GM10248 (cell line): Measurements from ENCODE around the gene DTL.

Experiments
- CTCF ChIA-PET: fragments of 300-600 bp; sonication (Branson Sonifier 250); formaldehyde crosslinking; extraction: SDS; loops from one replicate; lab custom pipeline; 2021; ENCODE audit warnings: antibody characterized with exemption; lab: Yijun Ruan, JAX
- POLR2A ChIA-PET: fragments of 350-650 bp; sonication (Branson Sonifier 250); formaldehyde crosslinking; extraction: SDS; loops from one replicate; lab custom pipeline; 2020; ENCODE audit warnings: antibody characterized with exemption; lab: Yijun Ruan, JAX
- DNase-seq: peaks from one replicate; pipeline ENCODE4 v3.0.0; 2012; ENCODE audit errors: extremely low spot score
- CTCF ChIP-seq: IDR thresholded peaks from 2 replicates; pipeline ENCODE4 v1.5.1; 2012; ENCODE audit warnings: mild to moderate bottlenecking, low read depth; ENCODE audit errors: extremely low read depth, missing control alignments, control extremely low read depth

The DTL gene

GRCh38 chr1:212137854-212138253 is 102.3 kb downstream of the DTL start:
- TF ChIP-seq CTCF = no peak
- POLR2A ChIA-PET = interaction anchor here (0.6 kb wide), 1 partner anchor 194 kb away, joined by 3 read pairs; no protein-coding TSS in a partner anchor
- DNase-seq = no peak
- CTCF ChIA-PET = no interaction called here

- no peak for TF ChIP-seq CTCF
- no peak for DNase-seq
- CTCF ChIA-PET = no interaction called here
- POLR2A ChIA-PET = no interaction called here
These were observed 102.9 kb downstream of the DTL start for GRCh38 chr1:212138457-212138856.

DNA sequence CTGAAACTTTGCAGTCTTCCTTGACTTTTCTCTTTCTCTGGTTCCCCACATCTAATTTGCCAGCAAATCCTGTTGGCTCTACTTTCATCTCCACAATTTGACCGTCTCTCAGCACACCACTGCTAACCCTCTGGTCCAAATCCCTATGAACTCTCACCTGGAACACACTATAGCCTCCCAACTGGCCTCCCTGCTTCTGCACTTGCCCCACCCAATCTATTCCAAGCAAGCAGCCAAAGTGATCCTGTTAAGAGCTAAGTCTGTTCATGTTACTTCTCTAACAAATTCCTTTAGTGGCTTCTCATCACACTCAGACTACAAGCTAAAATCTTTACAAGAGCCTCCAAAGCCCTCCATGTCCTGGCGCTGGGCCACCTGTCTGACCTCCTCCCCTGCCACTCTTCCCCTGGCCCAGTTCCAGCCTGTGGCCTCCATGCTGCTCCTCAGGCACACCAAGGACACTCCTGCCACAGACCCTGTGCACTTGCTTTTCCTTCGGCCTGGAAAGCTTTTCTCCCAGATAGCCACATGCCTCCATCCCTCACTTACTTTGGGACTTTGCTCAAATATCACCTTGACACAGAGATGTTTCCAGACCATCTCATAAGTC is 104.1 kb downstream of the DTL start:
- DNase-seq = no peak
- ChIA-PET CTCF (interaction anchor here (1.0 kb wide), 1 partner anchor 9 kb away, joined by 4 read pairs; no protein-coding TSS in a partner anchor), POLR2A (no interaction called here)
- no peak for TF ChIP-seq CTCF

- POLR2A ChIA-PET = no interaction called here
- CTCF ChIA-PET = interaction anchor here (1.6 kb wide), 1 partner anchor 9 kb away, joined by 4 read pairs; no protein-coding TSS in a partner anchor
- no peak for DNase-seq
- no peak for TF ChIP-seq CTCF
These were observed 105.9 kb downstream of the DTL start for GRCh38 chr1:212141404-212141803.

DNA sequence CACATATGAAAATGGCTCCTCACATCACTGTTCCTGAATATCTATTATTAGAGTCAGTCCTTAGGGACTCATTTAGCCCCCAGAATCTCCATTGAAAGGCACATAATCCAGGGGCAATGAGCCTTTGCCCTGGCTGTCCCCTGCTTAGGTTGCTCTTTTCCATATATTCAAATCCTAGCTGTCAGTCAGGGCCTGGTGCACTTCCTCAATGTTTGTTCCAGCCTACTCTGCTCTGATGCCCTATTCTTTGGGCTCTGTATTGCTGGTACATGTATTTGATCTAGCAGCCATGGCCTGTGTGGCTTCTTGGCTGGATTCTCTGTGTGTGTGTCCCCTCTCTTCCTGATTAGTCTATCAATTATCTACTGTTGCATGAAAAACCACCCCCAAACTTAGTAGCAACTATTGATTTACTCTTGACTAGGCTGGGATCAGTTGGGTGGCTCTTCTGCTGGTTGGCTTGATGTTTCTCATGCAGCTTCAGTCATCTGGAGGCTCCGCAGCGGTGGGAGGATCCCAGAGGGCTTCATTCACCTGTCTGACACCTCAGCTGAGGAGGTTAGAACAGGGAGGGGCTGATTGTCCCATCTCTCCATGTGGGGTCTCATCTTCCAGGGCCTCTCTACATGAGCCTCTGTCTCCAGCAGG is 107.5 kb downstream of the DTL start:
- ChIA-PET POLR2A (interaction anchor here (0.6 kb wide), 1 partner anchor 395 kb away, joined by 9 read pairs; no protein-coding TSS in a partner anchor), CTCF (interaction anchor here (1.0 kb wide), 1 partner anchor 76 kb away, joined by 3 read pairs; no protein-coding TSS in a partner anchor)
- DNase-seq = no peak
- TF ChIP-seq CTCF = no peak

DNA sequence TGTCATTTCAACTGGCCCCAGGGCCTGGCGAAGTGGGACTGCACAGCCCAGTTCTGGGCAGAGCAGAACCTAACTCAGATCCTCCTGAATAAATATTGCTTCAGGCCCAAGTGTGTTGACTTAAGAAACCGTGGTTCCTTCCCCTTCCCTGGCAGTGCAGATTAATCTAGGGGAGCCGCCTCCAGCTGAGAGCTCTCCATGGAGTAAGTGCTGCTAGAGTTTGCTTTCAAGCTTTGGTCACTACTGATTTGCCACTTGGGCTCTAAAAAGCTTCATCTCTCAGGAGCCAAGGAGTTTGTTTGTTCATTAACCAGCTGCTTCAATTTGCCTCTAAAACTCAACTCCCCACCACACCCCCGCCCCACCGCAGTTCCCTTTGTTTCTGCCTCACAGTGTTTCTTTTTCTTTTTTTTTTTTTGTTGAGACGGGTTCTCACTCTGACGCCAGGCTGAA is 112.1 kb downstream of the DTL start:
- ChIA-PET CTCF (interaction anchor here (0.7 to 2.1 kb wide), 2 partner anchors 15 to 77 kb away, joined by 3 to 4 read pairs; no protein-coding TSS in a partner anchor), POLR2A (no interaction called here)
- DNase-seq = no peak
- no peak for TF ChIP-seq CTCF
